ENCODE measurements around the gene MON2. TPM values are rescaled to one million over a fixed set of nuclear protein-coding genes. Genes with fewer than 3 reads are reported as not detected.

MON2 gene
- total and polyA plus RNA-seq, 2 of the 8 experiments (the other 6 are each of a cell fraction or from before 2014, with no cell fraction given): 3.8 to 21.8 TPM

- Histone ChIP-seq H3K4me2 (ENCODE audit: insufficient read depth in 1 of 2, low read depth in 2 of 2, low read length in 2 of 2) (no peak overlapping the region), H3K9me3 (ENCODE audit: insufficient read depth in 2 of 2, low read depth in 1 of 2, low read length in 1 of 2) (no peaks in the 10 kb centered on the region), H3K9ac (replicated peaks in 1 of 4; ENCODE audit: extremely low read depth in 1 of 4, low read depth in 3 of 4, low read length in 3 of 4) (no peak overlapping the region), H3K4me3 (ENCODE audit: extremely low read depth in 1 of 4, insufficient read depth in 2 of 4, low read depth in 3 of 4, low read length in 4 of 4) (no peak overlapping the region), H2BK12ac (ENCODE audit: low read depth, low read length) (no peak overlapping the region; the same call in 1 of the 2 replicates), H3K27ac (ENCODE audit: low read depth, low read length) (no peak overlapping the region), H3K36me3 (ENCODE audit: control insufficient read depth in 2 of 4, insufficient read depth in 4 of 4, low read length in 3 of 4) (no peaks in the 10 kb centered on the region; a peak in 1 of 8 replicates), H3K4me1 (replicated peaks in 1 of 4; ENCODE audit: control insufficient read depth in 3 of 4, insufficient read depth in 4 of 4, low read length in 3 of 4) (peaks cover 0 to 12% (median 7%) of the 10 kb centered on the region in 4 experiments; a peak in 6 of 7 replicates), H3K79me2 (ENCODE audit: control insufficient read depth in 1 of 2, insufficient read depth in 2 of 2, low read length in 2 of 2) (no peaks in the 10 kb centered on the region), H3K56ac (replicated peaks; ENCODE audit: insufficient read length, low read depth, low read length) (no peak overlapping the region), H2BK5ac (ENCODE audit: low read depth, low read length) (no peak overlapping the region), H3K23me2 (ENCODE audit: low read depth, low read length) (no peaks in the 10 kb centered on the region), H3K79me1 (ENCODE audit: low read depth, low read length) (no peaks in the 10 kb centered on the region), H4K91ac (replicated peaks; ENCODE audit: insufficient read length, low read length) (no peak overlapping the region), H3K18ac (ENCODE audit: extremely low read depth, low read length) (peak overlapping the region; percentile 9; the same call in 1 of the 2 replicates), H2AK5ac (ENCODE audit: low read depth, low read length) (no peak overlapping the region), H3K14ac (ENCODE audit: insufficient read length) (no peak overlapping the region), H4K8ac (ENCODE audit: extremely low read depth, insufficient read depth, low read length) (no peak overlapping the region), H2BK120ac (replicated peaks; ENCODE audit: low read depth, low read length) (no peak overlapping the region), H2AFZ (ENCODE audit: low read length) (no peak overlapping the region), H3K27me3 (replicated peaks in 1 of 4; ENCODE audit: control insufficient read depth in 3 of 4, extremely low read depth in 1 of 4, insufficient read depth in 3 of 4, low read length in 3 of 4) (peaks cover 0 to 4% (median under 1%) of the 10 kb centered on the region in 4 experiments; a peak in 4 of 7 replicates), H2BK15ac (ENCODE audit: low read length) (no peak overlapping the region), H3K23ac (ENCODE audit: insufficient read length) (no peak overlapping the region), H4K20me1 (replicated peaks in 1 of 2; ENCODE audit: control insufficient read depth in 1 of 2, insufficient read depth in 2 of 2, low read length in 2 of 2) (no peaks in the 10 kb centered on the region), H4K5ac (ENCODE audit: insufficient read length, low read depth, low read length) (no peak overlapping the region), H3K4ac (replicated peaks; ENCODE audit: insufficient read length, low read depth, low read length) (no peak overlapping the region), H2BK20ac (ENCODE audit: low read length) (no peak overlapping the region)
- POLR2A ChIA-PET (ENCODE audit: partially characterized antibody): no interaction called here
- no peak for DNase-seq (ENCODE audit: low read depth in 1 of 2, low spot score in 2 of 2)
- FAIRE-seq: no peak
- WGBS, 2 experiments (ENCODE audit: extremely low coverage in 1 of 2, insufficient coverage in 1 of 2, insufficient read length in 1 of 2, insufficient replicate concordance in 2 of 2, low coverage in 1 of 2, low lambda C conversion rate in 2 of 2, missing lambda C conversion rate in 1 of 2): 64% methylated on average over 2 of the region's 3 CpGs; no CpG with 5 or more reads in 1 of the 2 experiments
- CTCF ChIA-PET (ENCODE audit: partially characterized antibody): interaction anchor here (0.7 to 1.0 kb wide), 2 partner anchors 20 to 47 kb away, joined by 3 read pairs; no protein-coding TSS in a partner anchor
- no peak for TF ChIP-seq POU5F1 (IDR thresholded peaks at IDR 0.05; ENCODE audit: low read depth, low read length)
- no peak for TF ChIP-seq KDM5A (IDR thresholded peaks at IDR 0.05; ENCODE audit: low read length)
- no peak for TF ChIP-seq CTBP2 (IDR thresholded peaks at IDR 0.05; ENCODE audit: borderline replicate concordance, insufficient read depth, insufficient read length, low read length)
Measured at GRCh38 chr12:62647586-62647985, 181.0 kb downstream of the MON2 start.
